ENCODE results near the gene TRIM72.

DNA sequence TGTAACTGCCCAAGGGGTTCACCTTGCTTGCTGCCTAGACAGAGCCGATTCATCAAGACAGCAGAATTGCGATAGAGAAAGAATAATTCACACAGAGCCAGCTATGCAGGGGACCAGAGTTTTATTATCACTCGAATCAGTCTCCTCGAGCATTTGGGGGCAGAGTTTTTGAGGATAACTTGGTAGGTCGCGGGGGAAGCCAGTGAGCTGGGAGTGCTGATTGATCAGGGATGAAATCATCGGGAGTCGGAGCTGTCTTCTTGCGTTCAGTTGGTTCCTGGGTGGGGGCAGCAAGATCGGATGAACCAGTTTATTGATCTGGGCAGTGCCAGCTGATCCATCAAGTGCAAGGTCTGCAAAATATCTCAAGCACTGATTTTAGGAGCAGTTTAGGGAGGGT is 55.0 kb downstream of the TRIM72 start:
- TF ChIP-seq, protein P1, sequence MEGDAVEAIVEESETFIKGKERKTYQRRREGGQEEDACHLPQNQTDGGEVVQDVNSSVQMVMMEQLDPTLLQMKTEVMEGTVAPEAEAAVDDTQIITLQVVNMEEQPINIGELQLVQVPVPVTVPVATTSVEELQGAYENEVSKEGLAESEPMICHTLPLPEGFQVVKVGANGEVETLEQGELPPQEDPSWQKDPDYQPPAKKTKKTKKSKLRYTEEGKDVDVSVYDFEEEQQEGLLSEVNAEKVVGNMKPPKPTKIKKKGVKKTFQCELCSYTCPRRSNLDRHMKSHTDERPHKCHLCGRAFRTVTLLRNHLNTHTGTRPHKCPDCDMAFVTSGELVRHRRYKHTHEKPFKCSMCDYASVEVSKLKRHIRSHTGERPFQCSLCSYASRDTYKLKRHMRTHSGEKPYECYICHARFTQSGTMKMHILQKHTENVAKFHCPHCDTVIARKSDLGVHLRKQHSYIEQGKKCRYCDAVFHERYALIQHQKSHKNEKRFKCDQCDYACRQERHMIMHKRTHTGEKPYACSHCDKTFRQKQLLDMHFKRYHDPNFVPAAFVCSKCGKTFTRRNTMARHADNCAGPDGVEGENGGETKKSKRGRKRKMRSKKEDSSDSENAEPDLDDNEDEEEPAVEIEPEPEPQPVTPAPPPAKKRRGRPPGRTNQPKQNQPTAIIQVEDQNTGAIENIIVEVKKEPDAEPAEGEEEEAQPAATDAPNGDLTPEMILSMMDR (IDR thresholded peaks at IDR 0.05): no peak
- TF ChIP-seq POLR2A (IDR thresholded peaks at IDR 0.05): no peak
